ENCODE measurements around the gene LCN15. TPM values are rescaled to one million over a fixed set of nuclear protein-coding genes. Genes with fewer than 3 reads are reported as not detected.
A peak's percentile ranks its signal among the peaks of the same experiment; 100 is the strongest.

Gene LCN15
- total and polyA plus RNA-seq, 2 of the 13 experiments (the other 11 are each of a cell fraction or from before 2014, with no cell fraction given) = 1.3 to 53.7 TPM

DNA sequence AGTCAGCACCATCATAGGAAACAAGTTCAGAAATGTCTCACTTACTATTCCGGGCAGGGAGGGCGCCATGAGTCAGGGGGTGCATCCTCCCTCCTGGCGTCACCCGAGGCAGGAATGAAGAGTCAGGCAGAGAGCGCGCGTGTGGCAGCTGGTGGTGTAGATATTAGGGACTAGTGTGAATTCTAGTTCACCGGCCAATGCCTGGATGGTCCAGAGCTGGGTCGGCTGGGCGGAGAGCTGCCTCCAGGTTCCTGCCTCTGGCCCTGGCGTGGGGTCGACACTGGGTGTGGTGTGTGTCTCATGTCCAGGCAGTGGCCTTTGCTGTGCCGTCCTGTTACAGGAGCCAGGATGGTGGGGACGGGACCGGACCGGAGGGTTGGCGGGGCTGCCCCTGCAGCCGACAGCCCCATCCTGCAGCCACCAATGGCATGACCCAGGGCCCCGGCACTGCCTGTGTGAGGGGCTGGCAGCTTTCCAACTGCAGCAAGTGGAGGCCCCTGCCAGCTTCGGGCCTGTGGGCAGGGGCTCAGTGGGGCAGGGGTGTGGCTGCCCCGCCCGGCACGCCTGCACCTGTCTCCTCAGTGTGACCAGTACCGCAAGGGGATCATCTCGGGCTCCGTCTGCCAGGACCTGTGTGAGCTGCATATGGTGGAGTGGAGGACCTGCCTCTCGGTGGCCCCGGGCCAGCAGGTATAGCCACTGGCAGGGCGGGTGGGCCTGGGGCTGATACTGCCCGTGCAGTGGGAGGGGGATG is 42.8 kb downstream of the LCN15 start:
- peaks cover 25% of the 10 kb centered on the region for H3K4me1 ChIP-seq (ENCODE audit: insufficient read depth, low read length)
- H3K27me3 ChIP-seq (ENCODE audit: control insufficient read depth in 1 of 2, insufficient read depth in 2 of 2, low read length in 2 of 2) = no peaks in the 10 kb centered on the region
- intact Hi-C loops (cut with micrococcal nuclease; ENCODE audit: unreplicated experiment) (no loop called here), in situ Hi-C loops (cut with HindIII; ENCODE audit: extremely low pct_ligation_motif_present, low pct_unique_long_range_greater_than_20kb) (no loop called here)
- FAIRE-seq (no peak), ATAC-seq (peak; percentile 12), DNase-seq (ENCODE audit: low spot score) (no peak)
- peaks cover 9% of the 10 kb centered on the region for H3K79me2 ChIP-seq (ENCODE audit: insufficient read depth, low read length)
- no TSS peak for BruUV-seq (replicated peaks)
- H3K4me2 ChIP-seq (ENCODE audit: low read depth, low read length) = no peak overlapping the region
- H3K9me3 ChIP-seq (ENCODE audit: low read length) = no peaks in the 10 kb centered on the region
- H3K36me3 ChIP-seq (replicated peaks in 1 of 2; ENCODE audit: control insufficient read depth in 1 of 2, insufficient read depth in 2 of 2, low read length in 2 of 2) = peaks cover 11 to 20% of the 10 kb centered on the region in 2 experiments; a peak in 4 of 5 replicates
- ChIA-PET CTCF (ENCODE audit: low intra/inter-chr PET ratio, low total read pairs) (no interaction called here), POLR2A (interaction anchor here (0.6 kb wide), 1 partner anchor 21 kb away, joined by 3 read pairs; the partner anchor contains the start of gene LCN10)
- WGBS (ENCODE audit: low lambda C conversion rate) = 90% methylated on average over 14 of the region's 30 CpGs
- peaks cover 39% of the 10 kb centered on the region for H4K20me1 ChIP-seq (ENCODE audit: insufficient read depth, low read length)
- no peak overlapping the region for H3K4me3 ChIP-seq (replicated peaks in 1 of 3; ENCODE audit: insufficient read depth in 1 of 3, low read depth in 2 of 3, low read length in 3 of 3)
- no peak overlapping the region for H2AFZ ChIP-seq (ENCODE audit: low read length)
- TF ChIP-seq HMG20B (CRISPR knock-in tag; conservative IDR thresholded peaks at IDR 0.05) = no peak
- peak; percentile 77 for TF ChIP-seq AGO1 (IDR thresholded peaks at IDR 0.05; ENCODE audit: low read depth, low read length, poor library complexity, severe bottlenecking)
- TF ChIP-seq, protein P1, sequence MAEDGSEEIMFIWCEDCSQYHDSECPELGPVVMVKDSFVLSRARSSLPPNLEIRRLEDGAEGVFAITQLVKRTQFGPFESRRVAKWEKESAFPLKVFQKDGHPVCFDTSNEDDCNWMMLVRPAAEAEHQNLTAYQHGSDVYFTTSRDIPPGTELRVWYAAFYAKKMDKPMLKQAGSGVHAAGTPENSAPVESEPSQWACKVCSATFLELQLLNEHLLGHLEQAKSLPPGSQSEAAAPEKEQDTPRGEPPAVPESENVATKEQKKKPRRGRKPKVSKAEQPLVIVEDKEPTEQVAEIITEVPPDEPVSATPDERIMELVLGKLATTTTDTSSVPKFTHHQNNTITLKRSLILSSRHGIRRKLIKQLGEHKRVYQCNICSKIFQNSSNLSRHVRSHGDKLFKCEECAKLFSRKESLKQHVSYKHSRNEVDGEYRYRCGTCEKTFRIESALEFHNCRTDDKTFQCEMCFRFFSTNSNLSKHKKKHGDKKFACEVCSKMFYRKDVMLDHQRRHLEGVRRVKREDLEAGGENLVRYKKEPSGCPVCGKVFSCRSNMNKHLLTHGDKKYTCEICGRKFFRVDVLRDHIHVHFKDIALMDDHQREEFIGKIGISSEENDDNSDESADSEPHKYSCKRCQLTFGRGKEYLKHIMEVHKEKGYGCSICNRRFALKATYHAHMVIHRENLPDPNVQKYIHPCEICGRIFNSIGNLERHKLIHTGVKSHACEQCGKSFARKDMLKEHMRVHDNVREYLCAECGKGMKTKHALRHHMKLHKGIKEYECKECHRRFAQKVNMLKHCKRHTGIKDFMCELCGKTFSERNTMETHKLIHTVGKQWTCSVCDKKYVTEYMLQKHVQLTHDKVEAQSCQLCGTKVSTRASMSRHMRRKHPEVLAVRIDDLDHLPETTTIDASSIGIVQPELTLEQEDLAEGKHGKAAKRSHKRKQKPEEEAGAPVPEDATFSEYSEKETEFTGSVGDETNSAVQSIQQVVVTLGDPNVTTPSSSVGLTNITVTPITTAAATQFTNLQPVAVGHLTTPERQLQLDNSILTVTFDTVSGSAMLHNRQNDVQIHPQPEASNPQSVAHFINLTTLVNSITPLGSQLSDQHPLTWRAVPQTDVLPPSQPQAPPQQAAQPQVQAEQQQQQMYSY (CRISPR knock-in tag; IDR thresholded peaks at IDR 0.05) = no peak
- TF ChIP-seq AKAP8 (CRISPR knock-in tag; IDR thresholded peaks at IDR 0.05) = peak; percentile 89; the same call in 1 of the 2 replicates
- peak; percentile 2 for TF ChIP-seq RBM22 (optimal IDR thresholded peaks at IDR 0.05; ENCODE audit: low read length)
- TF ChIP-seq AGO2 (optimal IDR thresholded peaks at IDR 0.05; ENCODE audit: low read depth, low read length) = peak; percentile 92
- no peak for TF ChIP-seq ATAD3A (CRISPR knock-in tag; IDR thresholded peaks at IDR 0.05)
- peak; percentile 34 for TF ChIP-seq TAF15 (IDR thresholded peaks at IDR 0.05; ENCODE audit: low read depth, low read length, poor library complexity, severe bottlenecking)
- TF ChIP-seq ZC3H13 (CRISPR knock-in tag; IDR thresholded peaks at IDR 0.05) = 0 out of 2 replicates have a peak, but pooled peaks have one; percentile 26
- peak; percentile 55; the same call in 1 of the 2 replicates for TF ChIP-seq POLR2G (IDR thresholded peaks at IDR 0.05; ENCODE audit: low read depth, low read length)
- peak; percentile 70 for TF ChIP-seq RBFOX2 (IDR thresholded peaks at IDR 0.05; ENCODE audit: low read depth, low read length)
- no peak overlapping the region for H3K27ac ChIP-seq (ENCODE audit: extremely low read length, insufficient read depth, low read length)
- H3K9ac ChIP-seq (ENCODE audit: insufficient read depth, low read depth, low read length) = no peak overlapping the region
